ENCODE measurements around the gene USH2A.

USH2A gene

GRCh38 chr1:216005916-216006315 lies 417.3 kb downstream of the USH2A start:
- DNase-seq (ENCODE audit: low spot score) = no peak
- no peak for TF ChIP-seq CTCF (IDR thresholded peaks at IDR 0.05)
- no peak overlapping the region for H3K4me3 ChIP-seq

GRCh38 chr1:215992620-215993019 lies 430.6 kb downstream of the USH2A start:
- H3K27ac ChIP-seq = no peak overlapping the region
- no peak for TF ChIP-seq CTCF (IDR thresholded peaks at IDR 0.05)
- DNase-seq (ENCODE audit: low spot score) = no peak
- no peak overlapping the region for H3K4me3 ChIP-seq

More at GRCh38 chr1:216005916-216006315, 417.3 kb downstream of the USH2A start:
- H3K27ac ChIP-seq = no peak overlapping the region

- Histone ChIP-seq H3K27ac (no peak overlapping the region), H3K4me3 (no peak overlapping the region)
- DNase-seq (ENCODE audit: low spot score) = no peak
- no peak for TF ChIP-seq CTCF (IDR thresholded peaks at IDR 0.05)
Observed at GRCh38 chr1:215987092-215987875, 436.0 kb downstream of the USH2A start.

- no peak for TF ChIP-seq CTCF (IDR thresholded peaks at IDR 0.05)
- Histone ChIP-seq H3K4me3 (no peak overlapping the region), H3K27ac (no peak overlapping the region)
- no peak for DNase-seq (ENCODE audit: low spot score)
Observed at GRCh38 chr1:215986401-215986800, 436.8 kb downstream of the USH2A start.

- no peak for DNase-seq (ENCODE audit: low spot score)
- H3K4me3 ChIP-seq = no peak overlapping the region
- no peak for TF ChIP-seq CTCF (IDR thresholded peaks at IDR 0.05)
- no peak overlapping the region for H3K27ac ChIP-seq
Observed at GRCh38 chr1:215983680-215984079, 439.6 kb downstream of the USH2A start.

GRCh38 chr1:215971793-215972441 lies 451.3 kb downstream of the USH2A start:
- no peak for TF ChIP-seq CTCF (IDR thresholded peaks at IDR 0.05)
- DNase-seq (ENCODE audit: low spot score) = no peak
- no peak overlapping the region for H3K27ac ChIP-seq

GRCh38 chr1:215970406-215970805 lies 452.8 kb downstream of the USH2A start:
- H3K27ac ChIP-seq = no peak overlapping the region
- H3K4me3 ChIP-seq = no peak overlapping the region
- DNase-seq (ENCODE audit: low spot score) = no peak
- no peak for TF ChIP-seq CTCF (IDR thresholded peaks at IDR 0.05)

More at GRCh38 chr1:215971793-215972441, 451.3 kb downstream of the USH2A start:
- no peak overlapping the region for H3K4me3 ChIP-seq

All from coronary artery (tissue), 2 donors.